ENCODE measurements around the gene GATAD2A.

GRCh38 chr19:19417628-19418245 lies 12.3 kb downstream of the GATAD2A start:
- TF ChIP-seq CTCF (IDR thresholded peaks at IDR 0.05; ENCODE audit: low read depth, low read length) (no peak), EZH2phosphoT487 (IDR thresholded peaks at IDR 0.05; ENCODE audit: low read depth) (no peak)
